HG02885 (cell line): Measurements from ENCODE around the gene HBD.

Experiments used
- ATAC-seq: cut with Tn5 transposase; IDR thresholded peaks from one replicate; pipeline ENCODE4 v1.9.1; 2021; ENCODE audit warnings: mild to moderate bottlenecking; ENCODE audit not compliant: unreplicated experiment, poor library complexity

Gene HBD

GRCh38 chr11:5235364-5236095 lies 1.2 kb upstream of the HBD start:
- ATAC-seq: no peak

GRCh38 chr11:5233307-5233706 lies 976 bp downstream of the HBD start:
- no peak for ATAC-seq

GRCh38 chr11:5232821-5233220 lies 1.5 kb downstream of the HBD start:
- no peak for ATAC-seq

- ATAC-seq: no peak
Observed at GRCh38 chr11:5232176-5232575, 2.1 kb downstream of the HBD start.

- no peak for ATAC-seq
Observed at GRCh38 chr11:5231111-5231510, 3.2 kb downstream of the HBD start.

- ATAC-seq: no peak
Observed at GRCh38 chr11:5230266-5230665, 4.0 kb downstream of the HBD start.

- ATAC-seq: no peak
Observed at GRCh38 chr11:5229796-5230195, 4.5 kb downstream of the HBD start.

GRCh38 chr11:5229356-5229755 lies 4.9 kb downstream of the HBD start:
- no peak for ATAC-seq

- ATAC-seq: no peak
Observed at GRCh38 chr11:5228124-5228523, 6.2 kb downstream of the HBD start.

GRCh38 chr11:5227681-5228080 lies 6.6 kb downstream of the HBD start:
- no peak for ATAC-seq

GRCh38 chr11:5226732-5227310 lies 7.5 kb downstream of the HBD start, which contains the start of gene HBB:
HBB (minus strand) TSS chr11:5227071; CDS start chr11:5227021, 50 bp downstream.
- ATAC-seq: no peak

GRCh38 chr11:5225480-5225871 lies 8.8 kb downstream of the HBD start:
- ATAC-seq: no peak

- no peak for ATAC-seq
Observed at GRCh38 chr11:5224538-5225479, 9.5 kb downstream of the HBD start.

GRCh38 chr11:5223686-5224085 lies 10.6 kb downstream of the HBD start:
- no peak for ATAC-seq

GRCh38 chr11:5223146-5223545 lies 11.1 kb downstream of the HBD start:
- no peak for ATAC-seq

- no peak for ATAC-seq
Observed at GRCh38 chr11:5210376-5210885, 23.9 kb downstream of the HBD start.

- peak; percentile 83 for ATAC-seq
Observed at GRCh38 chr11:5204787-5205186, 29.5 kb downstream of the HBD start.

- ATAC-seq: no peak
Observed at GRCh38 chr11:5203366-5203765, 30.9 kb downstream of the HBD start.

- no peak for ATAC-seq
Observed at GRCh38 chr11:5200582-5200981, 33.7 kb downstream of the HBD start, which contains the start of gene OR51V1. OR51V1 (minus strand) TSS chr11:5200682; CDS start chr11:5200682, 0 bp downstream.

GRCh38 chr11:5198285-5198684 lies 36.0 kb downstream of the HBD start:
- ATAC-seq: no peak

GRCh38 chr11:5197536-5197935 lies 36.7 kb downstream of the HBD start:
- ATAC-seq: no peak
